OCI-LY3 (cell line): Measurements from ENCODE around the gene DROSHA.

Source experiments
- H2AFZ ChIP-seq: fragments of 200-600, 300-600 bp; shearing (Covaris generic); 2 replicates; pipeline ENCODE4 v1.6.0; 2014; ENCODE audit warnings: antibody characterized with exemption, low read depth, low read length
- H3K27ac ChIP-seq: fragments of 200-600, 300-600 bp; sonication (generic); 2 replicates; pipeline ENCODE4 v1.5.1; 2014; ENCODE audit warnings: mild to moderate bottlenecking, low read length, moderate library complexity, mixed read lengths
- H3K27me3 ChIP-seq: fragments of 200-600, 300-600 bp; sonication (generic); 2 replicates; pipeline ENCODE4 v1.6.1; 2014; ENCODE audit warnings: low read depth, low read length, mixed read lengths
- H3K36me3 ChIP-seq: fragments of 200-600, 300-600 bp; sonication (generic); replicated peaks from 2 replicates; pipeline ENCODE3; 2014; ENCODE audit warnings: low read depth, low read length, mixed read lengths
- H3K4me1 ChIP-seq: fragments of 300-600, 200-600 bp; sonication (generic); 2 replicates; pipeline ENCODE4 v1.6.1; 2014; ENCODE audit warnings: low read length, mixed read lengths
- H3K4me2 ChIP-seq: fragments of 200-600, 300-600 bp; sonication (generic); 2 replicates; pipeline ENCODE4 v1.6.1; 2014; ENCODE audit warnings: low read length, mixed read lengths
- H3K4me3 ChIP-seq: fragments of 300-600, 200-600 bp; sonication (generic); 2 replicates; pipeline ENCODE4 v1.5.1; 2014; ENCODE audit warnings: antibody characterized with exemption, mild to moderate bottlenecking, low read length, moderate library complexity
- H3K79me2 ChIP-seq: fragments of 300-600, 200-600 bp; shearing (Covaris generic); 2 replicates; pipeline ENCODE4 v1.6.1; 2014; ENCODE audit warnings: mild to moderate bottlenecking, low read length, mixed read lengths
- H3K9ac ChIP-seq: fragments of 300-600, 200-600 bp; shearing (Covaris generic); 2 replicates; pipeline ENCODE4 v1.6.0; 2014; ENCODE audit warnings: mild to moderate bottlenecking, low read length, moderate library complexity
- H3K9me3 ChIP-seq: fragments of 200-600, 300-600 bp; shearing (Covaris generic); 2 replicates; pipeline ENCODE4 v1.6.1; 2014; ENCODE audit warnings: low read length, mixed read lengths; ENCODE audit not compliant: insufficient read depth
- H4K20me1 ChIP-seq: fragments of 200-600, 300-600 bp; sonication (generic); 2 replicates; pipeline ENCODE4 v1.6.1; 2016; ENCODE audit warnings: low read length, mixed read lengths; ENCODE audit not compliant: insufficient read depth
- CTCF ChIP-seq: fragments of 200-600, 300-600 bp; sonication (generic); IDR thresholded peaks from 2 replicates; pipeline ENCODE4 v1.5.1; 2014; ENCODE audit warnings: antibody characterized with exemption, low read length, low read depth
- EZH2phosphoT487 ChIP-seq: fragments of 200-600 bp; shearing (Covaris generic); IDR thresholded peaks from 2 replicates; pipeline ENCODE4 v1.6.1; 2018; ENCODE audit warnings: antibody characterized with exemption, mixed run types, low read depth

Gene DROSHA

GRCh38 chr5:31476738-31477141 lies 55.2 kb downstream of the DROSHA start:
- Histone ChIP-seq H3K27ac (no peak overlapping the region), H3K4me3 (no peak overlapping the region), H3K4me1 (peaks cover 4% of the 10 kb centered on the region; the same call in 1 of the 2 replicates), H3K9ac (no peak overlapping the region), H2AFZ (no peak overlapping the region), H3K79me2 (no peaks in the 10 kb centered on the region), H3K4me2 (no peak overlapping the region), H3K36me3 (no peaks in the 10 kb centered on the region), H3K9me3 (no peaks in the 10 kb centered on the region), H3K27me3 (no peaks in the 10 kb centered on the region), H4K20me1 (no peaks in the 10 kb centered on the region)
- TF ChIP-seq EZH2phosphoT487, result no peak
- no peak for TF ChIP-seq CTCF

- Histone ChIP-seq H3K9me3 (no peaks in the 10 kb centered on the region), H3K9ac (no peak overlapping the region), H3K27ac (no peak overlapping the region), H2AFZ (no peak overlapping the region), H4K20me1 (no peaks in the 10 kb centered on the region), H3K4me2 (no peak overlapping the region), H3K79me2 (no peaks in the 10 kb centered on the region), H3K27me3 (no peaks in the 10 kb centered on the region), H3K4me3 (no peak overlapping the region), H3K36me3 (peaks cover 3% of the 10 kb centered on the region), H3K4me1 (no peaks in the 10 kb centered on the region)
- no peak for TF ChIP-seq EZH2phosphoT487
- no peak for TF ChIP-seq CTCF
These were observed 60.0 kb downstream of the DROSHA start for GRCh38 chr5:31471916-31472315.

- H3K4me2 ChIP-seq, result no peak overlapping the region
- no peaks in the 10 kb centered on the region for H3K27me3 ChIP-seq
- no peak overlapping the region for H2AFZ ChIP-seq
- TF ChIP-seq CTCF (no peak), EZH2phosphoT487 (no peak)
- no peak overlapping the region for H3K9ac ChIP-seq
- peaks cover 7% of the 10 kb centered on the region for H3K36me3 ChIP-seq
- no peak overlapping the region for H3K27ac ChIP-seq
- H3K4me3 ChIP-seq, result no peak overlapping the region
- H3K79me2 ChIP-seq, result no peaks in the 10 kb centered on the region
- H3K9me3 ChIP-seq, result no peaks in the 10 kb centered on the region
- H3K4me1 ChIP-seq, result no peaks in the 10 kb centered on the region
- H4K20me1 ChIP-seq, result no peaks in the 10 kb centered on the region
These were observed 60.9 kb downstream of the DROSHA start for GRCh38 chr5:31471040-31471439.

- H3K79me2 ChIP-seq, result no peaks in the 10 kb centered on the region
- H2AFZ ChIP-seq, result no peak overlapping the region
- no peak overlapping the region for H3K4me2 ChIP-seq
- H3K9me3 ChIP-seq, result no peaks in the 10 kb centered on the region
- no peak overlapping the region for H3K9ac ChIP-seq
- peaks cover 12% of the 10 kb centered on the region for H3K36me3 ChIP-seq
- no peak overlapping the region for H3K27ac ChIP-seq
- H3K4me3 ChIP-seq, result no peak overlapping the region
- no peaks in the 10 kb centered on the region for H3K27me3 ChIP-seq
- TF ChIP-seq CTCF (no peak), EZH2phosphoT487 (no peak)
- no peaks in the 10 kb centered on the region for H4K20me1 ChIP-seq
- H3K4me1 ChIP-seq, result no peaks in the 10 kb centered on the region
These were observed 61.3 kb downstream of the DROSHA start for GRCh38 chr5:31470608-31471007.
